ENCODE data around the gene CMTM6.

DNA sequence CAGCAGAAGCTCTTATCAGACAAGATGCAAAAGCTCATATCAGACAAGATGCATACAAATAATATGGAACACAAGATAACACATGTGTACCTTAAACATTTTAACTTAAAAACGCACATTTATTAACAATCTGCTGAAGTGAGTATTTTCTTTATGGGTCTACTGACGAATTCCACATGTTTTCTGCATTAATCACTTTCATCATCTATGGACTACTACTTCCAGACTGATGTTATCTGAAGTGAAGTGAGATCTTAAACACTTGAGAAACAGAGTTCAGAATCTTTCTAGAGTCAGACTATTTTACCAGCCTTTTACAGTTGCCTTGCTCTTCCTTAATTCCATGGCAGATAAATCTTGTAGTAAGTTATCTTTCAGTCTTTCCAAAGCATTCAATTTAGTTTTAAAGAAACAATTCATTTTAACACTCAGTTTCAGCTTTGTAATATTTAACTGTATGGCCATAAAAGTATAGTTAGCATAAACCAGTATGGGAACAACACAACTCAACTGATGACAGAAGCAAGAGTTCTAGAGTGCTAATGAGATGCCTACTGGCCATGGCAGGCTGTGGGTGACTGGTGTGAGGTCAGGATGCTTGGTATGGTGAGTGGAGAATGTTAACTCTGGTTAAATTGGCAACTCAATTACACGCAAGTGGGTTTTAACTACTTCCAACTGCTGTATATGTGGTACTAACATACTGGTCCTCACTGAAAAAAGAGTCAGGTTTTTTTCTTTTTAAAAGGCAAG lies 9.8 kb downstream of the CMTM6 start:
- TF ChIP-seq POLR2AphosphoS5 (IDR thresholded peaks at IDR 0.05; ENCODE audit: low read depth): no peak
- TF ChIP-seq, protein P1, sequence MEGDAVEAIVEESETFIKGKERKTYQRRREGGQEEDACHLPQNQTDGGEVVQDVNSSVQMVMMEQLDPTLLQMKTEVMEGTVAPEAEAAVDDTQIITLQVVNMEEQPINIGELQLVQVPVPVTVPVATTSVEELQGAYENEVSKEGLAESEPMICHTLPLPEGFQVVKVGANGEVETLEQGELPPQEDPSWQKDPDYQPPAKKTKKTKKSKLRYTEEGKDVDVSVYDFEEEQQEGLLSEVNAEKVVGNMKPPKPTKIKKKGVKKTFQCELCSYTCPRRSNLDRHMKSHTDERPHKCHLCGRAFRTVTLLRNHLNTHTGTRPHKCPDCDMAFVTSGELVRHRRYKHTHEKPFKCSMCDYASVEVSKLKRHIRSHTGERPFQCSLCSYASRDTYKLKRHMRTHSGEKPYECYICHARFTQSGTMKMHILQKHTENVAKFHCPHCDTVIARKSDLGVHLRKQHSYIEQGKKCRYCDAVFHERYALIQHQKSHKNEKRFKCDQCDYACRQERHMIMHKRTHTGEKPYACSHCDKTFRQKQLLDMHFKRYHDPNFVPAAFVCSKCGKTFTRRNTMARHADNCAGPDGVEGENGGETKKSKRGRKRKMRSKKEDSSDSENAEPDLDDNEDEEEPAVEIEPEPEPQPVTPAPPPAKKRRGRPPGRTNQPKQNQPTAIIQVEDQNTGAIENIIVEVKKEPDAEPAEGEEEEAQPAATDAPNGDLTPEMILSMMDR (IDR thresholded peaks at IDR 0.05; ENCODE audit: insufficient read depth, low read length): no peak
- TF ChIP-seq GABPA (IDR thresholded peaks at IDR 0.05; ENCODE audit: low read depth): no peak
- TF ChIP-seq, protein P2, sequence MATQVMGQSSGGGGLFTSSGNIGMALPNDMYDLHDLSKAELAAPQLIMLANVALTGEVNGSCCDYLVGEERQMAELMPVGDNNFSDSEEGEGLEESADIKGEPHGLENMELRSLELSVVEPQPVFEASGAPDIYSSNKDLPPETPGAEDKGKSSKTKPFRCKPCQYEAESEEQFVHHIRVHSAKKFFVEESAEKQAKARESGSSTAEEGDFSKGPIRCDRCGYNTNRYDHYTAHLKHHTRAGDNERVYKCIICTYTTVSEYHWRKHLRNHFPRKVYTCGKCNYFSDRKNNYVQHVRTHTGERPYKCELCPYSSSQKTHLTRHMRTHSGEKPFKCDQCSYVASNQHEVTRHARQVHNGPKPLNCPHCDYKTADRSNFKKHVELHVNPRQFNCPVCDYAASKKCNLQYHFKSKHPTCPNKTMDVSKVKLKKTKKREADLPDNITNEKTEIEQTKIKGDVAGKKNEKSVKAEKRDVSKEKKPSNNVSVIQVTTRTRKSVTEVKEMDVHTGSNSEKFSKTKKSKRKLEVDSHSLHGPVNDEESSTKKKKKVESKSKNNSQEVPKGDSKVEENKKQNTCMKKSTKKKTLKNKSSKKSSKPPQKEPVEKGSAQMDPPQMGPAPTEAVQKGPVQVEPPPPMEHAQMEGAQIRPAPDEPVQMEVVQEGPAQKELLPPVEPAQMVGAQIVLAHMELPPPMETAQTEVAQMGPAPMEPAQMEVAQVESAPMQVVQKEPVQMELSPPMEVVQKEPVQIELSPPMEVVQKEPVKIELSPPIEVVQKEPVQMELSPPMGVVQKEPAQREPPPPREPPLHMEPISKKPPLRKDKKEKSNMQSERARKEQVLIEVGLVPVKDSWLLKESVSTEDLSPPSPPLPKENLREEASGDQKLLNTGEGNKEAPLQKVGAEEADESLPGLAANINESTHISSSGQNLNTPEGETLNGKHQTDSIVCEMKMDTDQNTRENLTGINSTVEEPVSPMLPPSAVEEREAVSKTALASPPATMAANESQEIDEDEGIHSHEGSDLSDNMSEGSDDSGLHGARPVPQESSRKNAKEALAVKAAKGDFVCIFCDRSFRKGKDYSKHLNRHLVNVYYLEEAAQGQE (IDR thresholded peaks at IDR 0.05; ENCODE audit: insufficient replicate concordance, low read depth): no peak
- no peak for TF ChIP-seq SPI1 (IDR thresholded peaks at IDR 0.05; ENCODE audit: borderline replicate concordance, low read depth)
